ENCODE results near the gene CIRBP. TPM values are rescaled to one million over a fixed set of nuclear protein-coding genes. Genes with fewer than 3 reads are reported as not detected.

CIRBP gene
- total and polyA plus RNA-seq, 2 of the 13 experiments (the other 11 are each of a cell fraction or from before 2014, with no cell fraction given), result 133 to 140 TPM

- TF ChIP-seq NCOR1 (IDR thresholded peaks at IDR 0.05; ENCODE audit: borderline replicate concordance, low read length) (no peak), KLF13 (CRISPR knock-in tag; IDR thresholded peaks at IDR 0.05) (0 out of 2 replicates have a peak, but pooled peaks have one; percentile 38), ZNF451 (CRISPR knock-in tag; IDR thresholded peaks at IDR 0.05) (no peak), U2AF1 (optimal IDR thresholded peaks at IDR 0.05; ENCODE audit: low read depth, low read length) (no peak), MLLT10 (CRISPR knock-in tag; IDR thresholded peaks at IDR 0.05) (no peak), CSRNP1 (CRISPR knock-in tag; IDR thresholded peaks at IDR 0.05) (no peak), MBD4 (IDR thresholded peaks at IDR 0.05; ENCODE audit: borderline replicate concordance, low read length) (no peak), CHCHD3 (CRISPR knock-in tag; IDR thresholded peaks at IDR 0.05) (no peak), ZNF235 (CRISPR knock-in tag; IDR thresholded peaks at IDR 0.05; ENCODE audit: borderline replicate concordance) (peak; percentile 8; the same call in 1 of the 2 replicates), ZBTB4 (CRISPR knock-in tag; IDR thresholded peaks at IDR 0.05; ENCODE audit: borderline replicate concordance) (no peak), TEAD3 (CRISPR knock-in tag; optimal IDR thresholded peaks at IDR 0.05; ENCODE audit: borderline replicate concordance) (no peak)
- TF ChIP-seq, protein P1, sequence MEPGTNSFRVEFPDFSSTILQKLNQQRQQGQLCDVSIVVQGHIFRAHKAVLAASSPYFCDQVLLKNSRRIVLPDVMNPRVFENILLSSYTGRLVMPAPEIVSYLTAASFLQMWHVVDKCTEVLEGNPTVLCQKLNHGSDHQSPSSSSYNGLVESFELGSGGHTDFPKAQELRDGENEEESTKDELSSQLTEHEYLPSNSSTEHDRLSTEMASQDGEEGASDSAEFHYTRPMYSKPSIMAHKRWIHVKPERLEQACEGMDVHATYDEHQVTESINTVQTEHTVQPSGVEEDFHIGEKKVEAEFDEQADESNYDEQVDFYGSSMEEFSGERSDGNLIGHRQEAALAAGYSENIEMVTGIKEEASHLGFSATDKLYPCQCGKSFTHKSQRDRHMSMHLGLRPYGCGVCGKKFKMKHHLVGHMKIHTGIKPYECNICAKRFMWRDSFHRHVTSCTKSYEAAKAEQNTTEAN (CRISPR knock-in tag; conservative IDR thresholded peaks at IDR 0.05), result no peak
- TF ChIP-seq, protein P2, sequence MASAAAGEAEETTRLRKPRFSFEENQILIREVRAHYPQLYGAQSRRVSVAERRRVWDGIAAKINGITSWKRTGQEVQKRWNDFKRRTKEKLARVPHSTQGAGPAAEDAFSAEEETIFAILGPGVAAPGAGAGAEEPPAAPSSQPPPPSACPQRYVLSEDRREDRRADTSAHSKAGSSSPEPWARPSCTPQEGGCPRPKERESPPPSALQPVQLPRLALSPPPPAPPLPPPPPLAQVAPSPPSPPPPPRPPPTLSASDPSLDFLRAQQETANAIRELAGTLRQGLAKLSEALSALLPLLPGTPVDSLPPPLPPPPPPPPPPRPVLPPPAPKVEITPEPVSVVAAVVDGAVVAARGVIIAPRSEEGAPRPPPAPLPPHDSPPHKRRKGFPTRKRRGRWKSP (CRISPR knock-in tag; IDR thresholded peaks at IDR 0.05), result peak; percentile 82; the same call in 1 of the 2 replicates
- TF ChIP-seq, protein P3, sequence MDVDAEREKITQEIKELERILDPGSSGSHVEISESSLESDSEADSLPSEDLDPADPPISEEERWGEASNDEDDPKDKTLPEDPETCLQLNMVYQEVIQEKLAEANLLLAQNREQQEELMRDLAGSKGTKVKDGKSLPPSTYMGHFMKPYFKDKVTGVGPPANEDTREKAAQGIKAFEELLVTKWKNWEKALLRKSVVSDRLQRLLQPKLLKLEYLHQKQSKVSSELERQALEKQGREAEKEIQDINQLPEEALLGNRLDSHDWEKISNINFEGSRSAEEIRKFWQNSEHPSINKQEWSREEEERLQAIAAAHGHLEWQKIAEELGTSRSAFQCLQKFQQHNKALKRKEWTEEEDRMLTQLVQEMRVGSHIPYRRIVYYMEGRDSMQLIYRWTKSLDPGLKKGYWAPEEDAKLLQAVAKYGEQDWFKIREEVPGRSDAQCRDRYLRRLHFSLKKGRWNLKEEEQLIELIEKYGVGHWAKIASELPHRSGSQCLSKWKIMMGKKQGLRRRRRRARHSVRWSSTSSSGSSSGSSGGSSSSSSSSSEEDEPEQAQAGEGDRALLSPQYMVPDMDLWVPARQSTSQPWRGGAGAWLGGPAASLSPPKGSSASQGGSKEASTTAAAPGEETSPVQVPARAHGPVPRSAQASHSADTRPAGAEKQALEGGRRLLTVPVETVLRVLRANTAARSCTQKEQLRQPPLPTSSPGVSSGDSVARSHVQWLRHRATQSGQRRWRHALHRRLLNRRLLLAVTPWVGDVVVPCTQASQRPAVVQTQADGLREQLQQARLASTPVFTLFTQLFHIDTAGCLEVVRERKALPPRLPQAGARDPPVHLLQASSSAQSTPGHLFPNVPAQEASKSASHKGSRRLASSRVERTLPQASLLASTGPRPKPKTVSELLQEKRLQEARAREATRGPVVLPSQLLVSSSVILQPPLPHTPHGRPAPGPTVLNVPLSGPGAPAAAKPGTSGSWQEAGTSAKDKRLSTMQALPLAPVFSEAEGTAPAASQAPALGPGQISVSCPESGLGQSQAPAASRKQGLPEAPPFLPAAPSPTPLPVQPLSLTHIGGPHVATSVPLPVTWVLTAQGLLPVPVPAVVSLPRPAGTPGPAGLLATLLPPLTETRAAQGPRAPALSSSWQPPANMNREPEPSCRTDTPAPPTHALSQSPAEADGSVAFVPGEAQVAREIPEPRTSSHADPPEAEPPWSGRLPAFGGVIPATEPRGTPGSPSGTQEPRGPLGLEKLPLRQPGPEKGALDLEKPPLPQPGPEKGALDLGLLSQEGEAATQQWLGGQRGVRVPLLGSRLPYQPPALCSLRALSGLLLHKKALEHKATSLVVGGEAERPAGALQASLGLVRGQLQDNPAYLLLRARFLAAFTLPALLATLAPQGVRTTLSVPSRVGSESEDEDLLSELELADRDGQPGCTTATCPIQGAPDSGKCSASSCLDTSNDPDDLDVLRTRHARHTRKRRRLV (CRISPR knock-in tag; IDR thresholded peaks at IDR 0.05), result no peak
- TF ChIP-seq, protein P4, sequence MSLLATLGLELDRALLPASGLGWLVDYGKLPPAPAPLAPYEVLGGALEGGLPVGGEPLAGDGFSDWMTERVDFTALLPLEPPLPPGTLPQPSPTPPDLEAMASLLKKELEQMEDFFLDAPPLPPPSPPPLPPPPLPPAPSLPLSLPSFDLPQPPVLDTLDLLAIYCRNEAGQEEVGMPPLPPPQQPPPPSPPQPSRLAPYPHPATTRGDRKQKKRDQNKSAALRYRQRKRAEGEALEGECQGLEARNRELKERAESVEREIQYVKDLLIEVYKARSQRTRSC (CRISPR knock-in tag; IDR thresholded peaks at IDR 0.05; ENCODE audit: low read depth), result no peak
Observed at GRCh38 chr19:1260749-1261537, 8.2 kb upstream of the CIRBP start (continued).

Data from HepG2 (cell line).